Measurements from ENCODE around the gene GRAMD1B. TPM values are rescaled to one million over a fixed set of nuclear protein-coding genes. Genes with fewer than 3 reads are reported as not detected.

Gene GRAMD1B
- total and polyA plus RNA-seq, 4 donors: 0.29 to 2.6 (median 1.3) TPM

GRCh38 chr11:123409456-123410217, 20.4 kb upstream of the GRAMD1B start:
- WGBS: 76% methylated on average over 10 of the region's 10 CpGs

GRCh38 chr11:123410218-123410549, 19.9 kb upstream of the GRAMD1B start:
- 86% methylated on average over 3 of the region's 3 CpGs for WGBS
- TF ChIP-seq RAD21 (IDR thresholded peaks at IDR 0.05) (no peak), JUND (IDR thresholded peaks at IDR 0.05) (no peak), GABPA (IDR thresholded peaks at IDR 0.05 in 1 of 2, conservative IDR thresholded peaks at IDR 0.05 in 1 of 2) (no peak), CTCF (IDR thresholded peaks at IDR 0.05; ENCODE audit: low read depth, low read length, missing input control) (no peak), HNF4A (conservative IDR thresholded peaks at IDR 0.05) (no peak), EGR1 (IDR thresholded peaks at IDR 0.05; ENCODE audit: low read depth in 2 of 2) (no peak), YY1 (IDR thresholded peaks at IDR 0.05) (no peak), FOXA1 (IDR thresholded peaks at IDR 0.05) (no peak), SP1 (IDR thresholded peaks at IDR 0.05) (no peak), TAF1 (conservative IDR thresholded peaks at IDR 0.05) (no peak)
- no peaks in the 10 kb centered on the region for H3K9me3 ChIP-seq (ENCODE audit: control insufficient read depth in 4 of 4, low read length in 3 of 4)
- H3K36me3 ChIP-seq (ENCODE audit: control insufficient read depth in 4 of 4, insufficient read depth in 3 of 4, low read depth in 1 of 4, low read length in 3 of 4): no peaks in the 10 kb centered on the region
- H3K27ac ChIP-seq (ENCODE audit: low read depth in 1 of 2, low read length in 2 of 2): no peak overlapping the region
- H3K4me1 ChIP-seq (ENCODE audit: control insufficient read depth in 4 of 4, insufficient read depth in 4 of 4, low read length in 3 of 4): no peaks in the 10 kb centered on the region
- H3K4me3 ChIP-seq (ENCODE audit: low read depth in 1 of 3, low read length in 3 of 3): no peak overlapping the region
- H3K27me3 ChIP-seq (ENCODE audit: control insufficient read depth in 4 of 4, insufficient read depth in 4 of 4, low read length in 3 of 4): no peaks in the 10 kb centered on the region
- H3K9ac ChIP-seq (ENCODE audit: low read depth in 1 of 2, low read length in 2 of 2): no peak overlapping the region
- DNase-seq (ENCODE audit: low spot score): no peak

More at GRCh38 chr11:123409456-123410217, 20.4 kb upstream of the GRAMD1B start:
- H3K27ac ChIP-seq (ENCODE audit: low read depth in 1 of 2, low read length in 2 of 2): no peak overlapping the region
- H3K4me1 ChIP-seq (ENCODE audit: control insufficient read depth in 4 of 4, insufficient read depth in 4 of 4, low read length in 3 of 4): no peaks in the 10 kb centered on the region
- no peak overlapping the region for H3K4me3 ChIP-seq (ENCODE audit: low read depth in 1 of 3, low read length in 3 of 3)
- no peaks in the 10 kb centered on the region for H3K27me3 ChIP-seq (ENCODE audit: control insufficient read depth in 4 of 4, insufficient read depth in 4 of 4, low read length in 3 of 4)
- H3K9ac ChIP-seq (ENCODE audit: low read depth in 1 of 2, low read length in 2 of 2): no peak overlapping the region
- TF ChIP-seq HNF4G (IDR thresholded peaks at IDR 0.05) (no peak), GABPA (IDR thresholded peaks at IDR 0.05 in 1 of 2, conservative IDR thresholded peaks at IDR 0.05 in 1 of 2) (no peak)
- no peak for DNase-seq (ENCODE audit: low spot score)
- H3K36me3 ChIP-seq (ENCODE audit: control insufficient read depth in 4 of 4, insufficient read depth in 3 of 4, low read depth in 1 of 4, low read length in 3 of 4): no peaks in the 10 kb centered on the region
- no peaks in the 10 kb centered on the region for H3K9me3 ChIP-seq (ENCODE audit: control insufficient read depth in 4 of 4, low read length in 3 of 4)

- TF ChIP-seq SP1 (IDR thresholded peaks at IDR 0.05) (no peak), RAD21 (IDR thresholded peaks at IDR 0.05) (no peak), FOXA2 (IDR thresholded peaks at IDR 0.05) (no peak), MAX (IDR thresholded peaks at IDR 0.05) (no peak), REST (IDR thresholded peaks at IDR 0.05) (no peak), GABPA (IDR thresholded peaks at IDR 0.05 in 1 of 2, conservative IDR thresholded peaks at IDR 0.05 in 1 of 2) (no peak), EGR1 (IDR thresholded peaks at IDR 0.05; ENCODE audit: low read depth in 2 of 2) (no peak), RXRA (IDR thresholded peaks at IDR 0.05) (no peak), NR2F2 (IDR thresholded peaks at IDR 0.05) (no peak), TAF1 (conservative IDR thresholded peaks at IDR 0.05) (no peak), HNF4G (IDR thresholded peaks at IDR 0.05) (no peak), CTCF (IDR thresholded peaks at IDR 0.05; ENCODE audit: low read depth, low read length, missing input control) (no peak)
- Histone ChIP-seq H3K9ac (ENCODE audit: low read depth in 1 of 2, low read length in 2 of 2) (no peak overlapping the region), H3K27me3 (ENCODE audit: control insufficient read depth in 4 of 4, insufficient read depth in 4 of 4, low read length in 3 of 4) (no peaks in the 10 kb centered on the region), H3K4me1 (ENCODE audit: control insufficient read depth in 4 of 4, insufficient read depth in 4 of 4, low read length in 3 of 4) (no peaks in the 10 kb centered on the region), H3K27ac (ENCODE audit: low read depth in 1 of 2, low read length in 2 of 2) (no peak overlapping the region), H3K36me3 (ENCODE audit: control insufficient read depth in 4 of 4, insufficient read depth in 3 of 4, low read depth in 1 of 4, low read length in 3 of 4) (no peaks in the 10 kb centered on the region), H3K4me3 (ENCODE audit: low read depth in 1 of 3, low read length in 3 of 3) (no peak overlapping the region), H3K9me3 (ENCODE audit: control insufficient read depth in 4 of 4, low read length in 3 of 4) (no peaks in the 10 kb centered on the region)
- DNase-seq (ENCODE audit: low spot score): no peak
- 63% methylated on average over 6 of the region's 6 CpGs for WGBS
Observed at GRCh38 chr11:123413636-123414035, 16.4 kb upstream of the GRAMD1B start.

Measured in liver (tissue), 9 donors.